ENCODE data around the gene SLC26A3.

The SLC26A3 gene

DNA sequence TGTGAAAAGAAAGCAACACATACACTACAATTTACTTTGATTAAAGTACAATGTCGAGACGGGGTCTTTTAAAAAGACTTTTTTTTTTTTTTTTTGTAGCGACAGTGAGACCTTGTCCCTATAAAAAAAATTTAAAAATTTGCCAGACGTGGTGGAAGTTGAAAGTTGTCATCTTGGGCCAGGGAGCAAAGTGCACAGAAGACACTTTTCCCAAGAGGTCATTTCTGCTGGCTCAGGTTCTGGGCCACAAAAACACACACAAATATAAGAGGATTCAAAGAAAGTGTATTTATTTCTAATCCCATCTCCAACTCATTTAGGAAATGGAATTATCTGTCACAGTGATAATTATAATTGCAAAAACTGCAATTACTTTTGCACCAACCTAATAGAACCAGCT is 24.7 kb downstream of the SLC26A3 start:
- TF ChIP-seq RAD21 (IDR thresholded peaks at IDR 0.05; ENCODE audit: low read depth) (no peak), TEAD4 (IDR thresholded peaks at IDR 0.05) (no peak), TAF1 (IDR thresholded peaks at IDR 0.05; ENCODE audit: low read depth) (no peak), FOXM1 (IDR thresholded peaks at IDR 0.05; ENCODE audit: borderline replicate concordance, low read depth) (no peak), YY1 (IDR thresholded peaks at IDR 0.05; ENCODE audit: low read depth) (no peak), EGR1 (IDR thresholded peaks at IDR 0.05) (no peak), CREB1 (IDR thresholded peaks at IDR 0.05; ENCODE audit: low read depth) (no peak), TCF12 (IDR thresholded peaks at IDR 0.05; ENCODE audit: low read depth) (no peak), ZBTB7A (IDR thresholded peaks at IDR 0.05; ENCODE audit: low read depth) (no peak), NFIC (IDR thresholded peaks at IDR 0.05) (no peak), CEBPB (IDR thresholded peaks at IDR 0.05) (no peak)
- TF ChIP-seq, protein P1, sequence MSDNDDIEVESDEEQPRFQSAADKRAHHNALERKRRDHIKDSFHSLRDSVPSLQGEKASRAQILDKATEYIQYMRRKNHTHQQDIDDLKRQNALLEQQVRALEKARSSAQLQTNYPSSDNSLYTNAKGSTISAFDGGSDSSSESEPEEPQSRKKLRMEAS (IDR thresholded peaks at IDR 0.05): no peak
- TF ChIP-seq, protein P2, sequence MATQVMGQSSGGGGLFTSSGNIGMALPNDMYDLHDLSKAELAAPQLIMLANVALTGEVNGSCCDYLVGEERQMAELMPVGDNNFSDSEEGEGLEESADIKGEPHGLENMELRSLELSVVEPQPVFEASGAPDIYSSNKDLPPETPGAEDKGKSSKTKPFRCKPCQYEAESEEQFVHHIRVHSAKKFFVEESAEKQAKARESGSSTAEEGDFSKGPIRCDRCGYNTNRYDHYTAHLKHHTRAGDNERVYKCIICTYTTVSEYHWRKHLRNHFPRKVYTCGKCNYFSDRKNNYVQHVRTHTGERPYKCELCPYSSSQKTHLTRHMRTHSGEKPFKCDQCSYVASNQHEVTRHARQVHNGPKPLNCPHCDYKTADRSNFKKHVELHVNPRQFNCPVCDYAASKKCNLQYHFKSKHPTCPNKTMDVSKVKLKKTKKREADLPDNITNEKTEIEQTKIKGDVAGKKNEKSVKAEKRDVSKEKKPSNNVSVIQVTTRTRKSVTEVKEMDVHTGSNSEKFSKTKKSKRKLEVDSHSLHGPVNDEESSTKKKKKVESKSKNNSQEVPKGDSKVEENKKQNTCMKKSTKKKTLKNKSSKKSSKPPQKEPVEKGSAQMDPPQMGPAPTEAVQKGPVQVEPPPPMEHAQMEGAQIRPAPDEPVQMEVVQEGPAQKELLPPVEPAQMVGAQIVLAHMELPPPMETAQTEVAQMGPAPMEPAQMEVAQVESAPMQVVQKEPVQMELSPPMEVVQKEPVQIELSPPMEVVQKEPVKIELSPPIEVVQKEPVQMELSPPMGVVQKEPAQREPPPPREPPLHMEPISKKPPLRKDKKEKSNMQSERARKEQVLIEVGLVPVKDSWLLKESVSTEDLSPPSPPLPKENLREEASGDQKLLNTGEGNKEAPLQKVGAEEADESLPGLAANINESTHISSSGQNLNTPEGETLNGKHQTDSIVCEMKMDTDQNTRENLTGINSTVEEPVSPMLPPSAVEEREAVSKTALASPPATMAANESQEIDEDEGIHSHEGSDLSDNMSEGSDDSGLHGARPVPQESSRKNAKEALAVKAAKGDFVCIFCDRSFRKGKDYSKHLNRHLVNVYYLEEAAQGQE (IDR thresholded peaks at IDR 0.05; ENCODE audit: low read depth): no peak

DNA sequence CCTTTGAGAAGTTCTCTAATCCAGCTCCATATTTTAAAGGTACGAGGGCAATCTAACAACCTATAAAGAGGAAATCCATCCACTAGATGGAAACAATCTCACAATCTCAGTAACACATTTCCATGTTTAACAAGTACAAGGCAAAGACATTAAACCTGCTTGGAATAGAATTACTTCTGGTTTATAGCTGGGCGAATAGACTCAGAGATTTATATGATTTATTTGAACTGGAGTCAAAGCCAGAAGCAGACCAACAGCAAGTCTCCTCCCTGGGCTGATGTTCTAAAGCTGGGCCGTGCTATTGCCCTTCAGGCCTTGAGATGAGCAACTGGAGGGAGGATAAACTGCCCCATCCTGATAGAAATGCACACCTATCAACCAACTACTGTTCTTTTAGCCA is 25.3 kb downstream of the SLC26A3 start:
- no peak for TF ChIP-seq FOXM1 (IDR thresholded peaks at IDR 0.05; ENCODE audit: borderline replicate concordance, low read depth)
- no peak for TF ChIP-seq TEAD4 (IDR thresholded peaks at IDR 0.05)
- no peak for TF ChIP-seq CREB1 (IDR thresholded peaks at IDR 0.05; ENCODE audit: low read depth)
- TF ChIP-seq, protein P2 (IDR thresholded peaks at IDR 0.05; ENCODE audit: low read depth): no peak
- no peak for TF ChIP-seq YY1 (IDR thresholded peaks at IDR 0.05; ENCODE audit: low read depth)
- no peak for TF ChIP-seq ZBTB7A (IDR thresholded peaks at IDR 0.05; ENCODE audit: low read depth)
- TF ChIP-seq, protein P1 (IDR thresholded peaks at IDR 0.05): no peak
- no peak for TF ChIP-seq TCF12 (IDR thresholded peaks at IDR 0.05; ENCODE audit: low read depth)
- TF ChIP-seq EP300 (IDR thresholded peaks at IDR 0.05; ENCODE audit: borderline replicate concordance): no peak
- TF ChIP-seq, protein P3, sequence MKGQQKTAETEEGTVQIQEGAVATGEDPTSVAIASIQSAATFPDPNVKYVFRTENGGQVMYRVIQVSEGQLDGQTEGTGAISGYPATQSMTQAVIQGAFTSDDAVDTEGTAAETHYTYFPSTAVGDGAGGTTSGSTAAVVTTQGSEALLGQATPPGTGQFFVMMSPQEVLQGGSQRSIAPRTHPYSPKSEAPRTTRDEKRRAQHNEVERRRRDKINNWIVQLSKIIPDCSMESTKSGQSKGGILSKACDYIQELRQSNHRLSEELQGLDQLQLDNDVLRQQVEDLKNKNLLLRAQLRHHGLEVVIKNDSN (IDR thresholded peaks at IDR 0.05): no peak
- TF ChIP-seq CEBPB (IDR thresholded peaks at IDR 0.05): no peak
- TF ChIP-seq RAD21 (IDR thresholded peaks at IDR 0.05; ENCODE audit: low read depth): no peak
- TF ChIP-seq TAF1 (IDR thresholded peaks at IDR 0.05; ENCODE audit: low read depth): no peak
- no peak for TF ChIP-seq NFIC (IDR thresholded peaks at IDR 0.05)

DNA sequence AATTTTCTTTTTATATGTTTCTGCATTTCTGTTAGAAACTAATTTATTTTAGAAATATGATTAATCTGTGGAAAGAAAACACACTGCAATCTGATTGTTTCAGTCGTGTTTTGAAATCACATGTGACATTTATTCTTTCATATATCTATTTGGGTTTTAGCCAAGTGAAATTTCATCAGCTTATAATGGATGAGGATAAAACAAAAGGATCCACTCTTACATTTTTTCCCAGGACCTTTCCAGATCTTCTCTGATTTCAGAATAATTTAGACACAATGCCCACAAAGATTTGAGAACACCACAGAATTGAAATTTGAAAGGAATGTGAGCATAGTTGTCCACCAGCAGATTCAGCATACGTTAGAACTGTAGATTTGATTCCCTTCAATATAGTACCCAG is 30.0 kb downstream of the SLC26A3 start:
- TF ChIP-seq CEBPB (IDR thresholded peaks at IDR 0.05) (no peak), EGR1 (IDR thresholded peaks at IDR 0.05) (no peak), NFIC (IDR thresholded peaks at IDR 0.05) (no peak), CREB1 (IDR thresholded peaks at IDR 0.05; ENCODE audit: low read depth) (no peak), TCF12 (IDR thresholded peaks at IDR 0.05; ENCODE audit: low read depth) (no peak), ZBTB7A (IDR thresholded peaks at IDR 0.05; ENCODE audit: low read depth) (no peak), RAD21 (IDR thresholded peaks at IDR 0.05; ENCODE audit: low read depth) (no peak), TEAD4 (IDR thresholded peaks at IDR 0.05) (no peak), TAF1 (IDR thresholded peaks at IDR 0.05; ENCODE audit: low read depth) (no peak), FOXM1 (IDR thresholded peaks at IDR 0.05; ENCODE audit: borderline replicate concordance, low read depth) (no peak), EP300 (IDR thresholded peaks at IDR 0.05; ENCODE audit: borderline replicate concordance) (no peak), YY1 (IDR thresholded peaks at IDR 0.05; ENCODE audit: low read depth) (no peak)
- TF ChIP-seq, protein P2 (IDR thresholded peaks at IDR 0.05; ENCODE audit: low read depth): no peak
- TF ChIP-seq, protein P1 (IDR thresholded peaks at IDR 0.05): no peak
- TF ChIP-seq, protein P3 (IDR thresholded peaks at IDR 0.05): no peak

DNA sequence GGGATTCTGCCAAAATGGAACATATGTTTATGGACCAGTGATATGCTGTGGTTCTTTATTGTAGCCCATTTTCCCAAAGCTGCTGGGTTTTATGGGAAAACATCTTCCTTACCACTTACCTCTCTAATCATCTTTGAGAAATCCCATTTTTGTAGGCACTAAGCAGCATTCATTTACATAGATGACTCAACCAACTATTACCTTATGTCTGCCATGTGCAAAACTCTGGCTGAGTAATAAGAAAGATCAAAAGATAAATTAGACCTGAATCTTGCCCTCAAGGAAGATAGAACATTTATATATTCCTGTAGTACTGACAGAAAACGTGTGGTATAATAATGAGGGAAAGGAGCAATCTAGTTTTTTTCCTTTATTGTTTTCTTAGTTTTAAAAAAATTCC is 34.8 kb downstream of the SLC26A3 start:
- TF ChIP-seq TCF12 (IDR thresholded peaks at IDR 0.05; ENCODE audit: low read depth): no peak
- no peak for TF ChIP-seq TAF1 (IDR thresholded peaks at IDR 0.05; ENCODE audit: low read depth)
